Inflammatory macrophage (primary cell): Measurements from ENCODE around the gene CLUH.

Experiments
- DNase-seq, 2 donors: peaks; one replicate each; pipeline ENCODE4 v3.0.0-alpha.2; 2020 to 2022
- total RNA-seq, 18 experiments: gene quantifications; one replicate each; lab custom pipeline; 2026; ENCODE audit warnings: mixed read lengths in 6 of 18, inconsistent platforms in 2 of 18; lab: John Stamatoyannopoulos, UW

Gene CLUH
- 37.4 to 164 (median 85.4) reads per million in 18 experiments for total RNA-seq

- DNase-seq: peak; percentile 99
These were observed at the start of gene CLUH for GRCh38 chr17:2711608-2712299. CLUH (minus strand) TSS chr17:2711764; CDS start chr17:2711661, 103 bp downstream.

GRCh38 chr17:2758870-2759269, 47.3 kb upstream of the CLUH start:
- no peak for DNase-seq

GRCh38 chr17:2755891-2756724, 44.5 kb upstream of the CLUH start:
- no peak for DNase-seq

- DNase-seq: no peak
These were observed 39.9 kb upstream of the CLUH start for GRCh38 chr17:2751491-2751890.

GRCh38 chr17:2750721-2751120, 39.2 kb upstream of the CLUH start:
- no peak for DNase-seq

- DNase-seq: peak; percentile 77 to 84
These were observed 38.2 kb upstream of the CLUH start for GRCh38 chr17:2749784-2750181.

- no peak for DNase-seq
These were observed 37.7 kb upstream of the CLUH start, which contains the start of gene CCDC92B for GRCh38 chr17:2749058-2749783. CCDC92B (minus strand) TSS chr17:2749652; CDS start chr17:2735145, 14,507 bp downstream.

GRCh38 chr17:2745317-2746037, 33.9 kb upstream of the CLUH start:
- DNase-seq: no peak

GRCh38 chr17:2737693-2738092, 26.1 kb upstream of the CLUH start:
- DNase-seq: no peak

GRCh38 chr17:2736956-2737355, 25.4 kb upstream of the CLUH start:
- DNase-seq: no peak

GRCh38 chr17:2735896-2736295, 24.3 kb upstream of the CLUH start:
- no peak for DNase-seq

- DNase-seq: no peak
These were observed 23.4 kb upstream of the CLUH start for GRCh38 chr17:2734939-2735338.

- DNase-seq: no peak
These were observed 20.2 kb upstream of the CLUH start for GRCh38 chr17:2731807-2732206.

- DNase-seq: no peak
These were observed 19.3 kb upstream of the CLUH start for GRCh38 chr17:2730764-2731353.

- peak; percentile 40 to 64 for DNase-seq
These were observed 13.2 kb upstream of the CLUH start for GRCh38 chr17:2724784-2725164.

- DNase-seq: no peak
These were observed 12.6 kb upstream of the CLUH start for GRCh38 chr17:2723997-2724783.

- DNase-seq: no peak
These were observed 12.0 kb upstream of the CLUH start for GRCh38 chr17:2723505-2723996.

- DNase-seq: no peak
These were observed 11.0 kb upstream of the CLUH start for GRCh38 chr17:2722611-2723010.

GRCh38 chr17:2721603-2722002, 10.0 kb upstream of the CLUH start:
- DNase-seq: no peak

- no peak for DNase-seq
These were observed 8.3 kb upstream of the CLUH start for GRCh38 chr17:2719861-2720260.
